KBM-7 (cell line): ENCODE data around the gene SUPT5H.

Source experiments
- DNase-seq: peaks from one replicate; pipeline ENCODE4 v3.0.0-alpha.2; 2015
- in situ Hi-C: fragments of 300-500 bp; cut with MboI; formaldehyde crosslinking; loops from 2 replicates; pipeline ENCODE4 v1.14.3; 2020; ENCODE audit warnings: low sequenced_read_pairs, low pct_unique_long_range_greater_than_20kb, mixed read lengths

SUPT5H gene

DNA sequence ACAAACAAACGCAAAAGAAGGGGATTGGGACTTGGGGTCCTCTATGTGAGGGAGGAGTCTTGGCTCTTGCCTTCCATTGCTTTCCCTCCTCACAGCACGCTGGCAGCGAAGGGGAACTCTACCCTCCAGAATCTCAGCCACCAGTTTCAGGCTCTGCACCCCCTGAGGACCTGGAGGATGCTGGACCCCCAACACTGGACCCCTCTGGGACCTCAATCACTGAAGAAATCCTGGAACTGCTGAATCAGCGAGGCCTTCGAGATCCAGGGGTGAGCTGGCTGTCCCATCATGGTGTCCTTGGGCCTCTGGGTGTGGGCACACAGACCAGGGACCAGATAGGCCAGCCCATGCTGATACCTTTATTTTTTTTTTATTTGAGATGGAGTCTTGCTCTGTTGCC is 23.4 kb upstream of the SUPT5H start:
- in situ Hi-C loops = no loop called here
- DNase-seq = no peak

DNA sequence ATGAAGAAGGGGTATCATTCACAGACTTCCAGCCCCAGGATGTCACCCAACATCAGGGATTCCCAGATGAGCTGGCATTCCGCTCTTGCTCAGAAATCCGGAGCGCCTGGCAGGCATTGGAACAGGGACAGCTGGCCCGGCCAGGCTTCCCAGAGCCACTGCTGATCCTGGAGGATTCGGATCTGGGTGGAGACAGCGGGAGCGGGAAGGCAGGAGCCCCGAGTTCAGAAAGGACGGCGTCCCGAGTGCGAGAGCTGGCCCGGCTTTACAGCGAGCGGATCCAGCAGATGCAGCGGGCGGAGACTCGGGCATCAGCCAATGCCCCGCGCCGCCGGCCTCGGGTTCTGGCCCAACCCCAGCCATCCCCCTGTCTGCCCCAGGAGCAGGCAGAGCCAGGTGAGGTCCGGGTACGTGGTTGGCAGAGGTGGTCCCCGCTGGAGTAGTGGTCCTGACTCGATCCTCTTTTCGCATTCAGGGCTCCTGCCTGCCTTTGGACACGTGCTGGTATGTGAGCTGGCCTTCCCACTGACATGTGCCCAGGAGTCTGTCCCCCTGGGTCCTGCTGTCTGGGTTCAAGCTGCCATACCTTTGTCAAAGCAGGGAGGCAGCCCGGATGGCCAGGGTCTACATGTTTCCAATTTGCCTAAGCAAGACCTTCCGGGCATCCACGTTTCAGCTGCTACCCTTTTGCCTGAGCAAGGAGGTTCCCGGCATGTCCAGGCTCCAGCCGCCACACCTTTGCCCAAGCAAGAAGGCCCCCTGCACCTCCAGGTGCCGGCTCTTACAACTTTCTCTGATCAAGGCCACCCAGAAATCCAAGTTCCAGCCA is 21.9 kb upstream of the SUPT5H start:
- in situ Hi-C loops = no loop called here
- DNase-seq = no peak

DNA sequence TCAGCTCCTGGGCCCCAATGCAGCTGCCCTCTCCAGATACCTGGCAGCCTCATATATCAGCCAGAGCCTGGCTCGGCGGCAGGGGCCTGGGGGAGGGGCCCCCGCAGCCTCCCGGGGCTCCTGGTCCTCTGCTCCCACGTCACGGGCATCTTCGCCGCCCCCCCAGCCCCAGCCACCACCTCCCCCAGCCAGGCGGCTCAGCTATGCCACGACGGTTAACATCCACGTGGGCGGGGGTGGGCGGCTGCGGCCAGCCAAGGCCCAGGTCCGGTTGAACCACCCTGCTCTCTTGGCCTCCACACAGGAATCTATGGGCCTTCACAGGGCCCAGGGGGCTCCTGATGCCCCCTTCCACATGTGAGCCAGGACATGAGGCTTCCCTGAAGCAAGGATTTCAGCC is 20.4 kb upstream of the SUPT5H start:
- in situ Hi-C loops = no loop called here
- DNase-seq = no peak

DNA sequence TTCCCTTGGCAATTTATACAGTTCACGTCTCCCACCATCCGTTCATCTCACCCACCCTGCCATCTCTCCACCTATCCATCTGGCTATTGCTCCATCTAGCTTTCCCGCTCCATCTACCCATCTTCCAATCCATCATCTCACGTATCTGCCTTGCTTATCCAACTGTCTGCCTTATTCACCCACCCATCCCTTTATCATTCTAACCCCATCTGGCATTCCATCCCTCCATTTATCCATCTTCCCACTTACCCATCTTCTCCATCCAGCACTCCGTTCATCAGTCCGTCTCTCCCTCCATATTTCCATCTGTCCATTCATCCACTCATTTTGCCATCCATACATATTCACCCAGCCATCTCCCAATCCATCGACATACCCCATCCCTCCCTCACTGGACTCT is 19.6 kb upstream of the SUPT5H start:
- DNase-seq = no peak
- in situ Hi-C loops = no loop called here

DNA sequence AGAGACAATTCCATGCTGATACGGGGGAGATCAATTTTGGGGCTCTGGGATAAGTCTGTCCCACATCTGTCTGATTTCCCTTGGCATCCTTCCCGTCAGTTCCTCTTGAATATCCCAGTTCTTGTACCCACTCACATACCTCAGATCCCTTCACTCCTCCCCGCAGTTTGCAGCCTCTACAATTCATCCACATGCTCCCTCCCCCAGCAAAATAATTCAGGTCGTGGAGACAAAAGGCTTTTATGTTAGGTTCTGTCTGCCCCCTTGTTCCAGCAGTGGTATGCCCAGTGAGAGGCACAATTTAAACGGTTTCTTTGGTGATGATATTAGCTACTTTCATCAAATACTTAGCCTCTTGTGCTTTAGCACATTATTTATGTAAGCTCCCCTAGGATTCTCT is 19.2 kb upstream of the SUPT5H start:
- no peak for DNase-seq
- in situ Hi-C loops = no loop called here

DNA sequence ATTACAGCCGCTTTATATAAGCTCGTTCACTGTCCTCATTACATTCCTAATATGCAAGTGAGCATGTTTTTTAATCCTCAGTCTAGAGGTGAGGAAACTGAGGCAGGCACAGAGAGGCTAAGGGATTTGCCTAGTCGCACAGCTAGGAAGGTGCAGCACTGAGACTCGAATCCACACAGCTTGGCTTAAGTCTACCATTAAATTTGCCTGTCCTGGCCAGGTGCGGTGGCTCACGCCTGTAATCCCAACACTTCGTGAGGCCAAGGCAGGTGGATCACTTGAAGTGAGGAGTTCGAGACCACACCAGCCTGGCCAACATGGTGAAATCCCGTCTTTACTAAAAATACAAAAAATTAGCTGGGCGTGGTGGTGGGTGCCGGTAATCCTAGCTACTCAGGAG is 17.7 kb upstream of the SUPT5H start:
- no peak for DNase-seq
- in situ Hi-C loops = no loop called here

DNA sequence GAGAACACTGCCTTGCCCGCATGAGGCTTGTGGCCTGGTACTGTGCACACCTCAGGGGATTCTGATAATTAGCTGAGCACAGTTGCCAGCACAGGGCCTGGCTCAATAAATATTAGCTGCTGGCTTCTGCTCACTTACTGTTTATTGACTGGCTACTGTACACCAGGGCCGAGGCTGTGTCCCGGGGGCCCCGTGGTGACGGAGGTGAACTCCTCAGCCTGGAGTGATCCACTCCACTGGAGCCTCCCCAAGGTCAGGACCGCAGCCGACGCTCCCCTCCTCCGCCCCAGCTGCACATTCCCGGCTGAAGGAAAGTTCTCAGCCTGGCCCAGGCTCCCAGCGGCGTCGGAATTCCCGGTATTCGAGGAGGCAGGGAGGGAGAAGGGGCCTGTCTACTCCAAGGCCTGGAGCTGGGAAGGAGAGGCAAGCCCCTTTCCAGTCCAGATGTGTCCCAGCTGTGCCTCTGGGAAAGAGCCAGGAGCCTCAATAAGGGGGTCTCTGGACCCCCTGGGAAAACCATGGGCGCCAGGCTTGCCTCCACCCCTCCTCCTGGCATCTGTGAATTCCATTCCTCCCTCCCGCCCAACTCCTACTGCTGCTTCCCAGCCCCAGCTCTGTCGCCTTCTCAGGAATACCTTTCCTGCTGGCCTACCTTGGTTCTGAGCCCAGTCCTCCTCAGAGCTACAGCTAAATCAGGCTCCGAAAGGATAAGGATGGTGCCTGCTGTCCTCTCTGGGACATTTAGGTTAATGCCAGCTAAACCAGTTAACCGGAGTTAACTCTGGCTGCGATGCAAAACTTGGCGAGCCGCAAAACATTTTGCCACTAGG is 16.9 kb upstream of the SUPT5H start:
- DNase-seq = no peak
- in situ Hi-C loops = no loop called here

DNA sequence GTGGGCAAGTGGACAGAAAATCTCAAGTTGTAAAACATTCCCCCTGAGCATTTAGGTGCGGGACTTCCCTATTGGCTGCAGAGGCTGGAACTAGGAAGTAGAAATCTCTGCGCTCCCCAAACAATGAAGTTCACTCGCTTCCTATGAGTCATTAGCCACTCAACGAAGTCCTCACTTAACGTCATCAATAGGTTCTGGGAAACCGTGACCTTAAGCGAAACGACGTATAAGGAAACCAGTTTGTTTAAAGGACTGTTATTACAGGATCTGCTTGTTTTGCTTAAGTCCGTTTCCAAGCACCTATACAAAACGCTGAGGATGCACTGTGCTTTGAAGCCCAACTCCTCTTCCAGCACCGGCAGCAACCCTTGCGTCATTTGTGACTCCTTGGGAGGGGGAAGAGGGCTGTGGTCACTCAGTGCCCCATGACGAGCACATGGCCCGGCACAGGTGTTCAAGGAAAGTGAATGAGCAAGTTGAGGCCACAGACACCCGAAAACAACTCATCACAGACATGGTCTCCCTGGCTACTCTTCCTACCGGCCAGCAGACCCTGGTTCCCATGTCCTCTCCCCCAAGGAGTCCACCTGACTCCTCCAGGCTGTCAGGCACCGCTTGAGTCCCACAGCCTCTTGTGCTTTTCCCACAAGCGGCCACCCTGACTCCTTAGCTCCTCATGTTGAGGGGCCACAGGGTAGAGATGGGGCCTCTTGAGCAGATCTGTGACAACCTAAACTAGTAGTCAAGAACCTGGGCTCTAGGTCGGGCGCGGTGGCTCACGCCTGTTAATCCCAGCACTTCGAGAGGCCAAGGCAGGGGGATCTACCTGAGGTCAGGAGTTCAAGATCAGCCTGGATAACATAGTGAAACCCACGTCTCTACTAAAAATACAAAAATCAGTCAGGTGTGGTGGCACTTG is 14.4 kb upstream of the SUPT5H start:
- DNase-seq = peak; percentile 89
- in situ Hi-C loops = no loop called here

DNA sequence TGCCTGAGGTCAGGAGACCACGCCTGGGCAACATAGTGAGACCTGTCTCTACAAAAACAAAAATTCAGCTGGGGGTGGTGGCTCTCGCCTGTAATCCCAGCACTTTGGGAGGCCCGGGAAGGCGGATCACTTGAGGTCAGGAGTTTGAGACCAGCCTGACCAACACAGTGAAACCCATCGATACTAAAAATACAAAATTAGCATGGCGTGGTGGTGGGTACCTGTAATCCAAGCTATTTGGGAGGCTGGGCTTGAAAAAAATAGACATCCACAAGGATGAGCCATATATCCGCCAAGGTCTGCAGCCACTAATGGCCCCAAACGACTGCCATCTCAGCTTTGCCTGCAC is 12.7 kb upstream of the SUPT5H start:
- in situ Hi-C loops = no loop called here
- DNase-seq = no peak

DNA sequence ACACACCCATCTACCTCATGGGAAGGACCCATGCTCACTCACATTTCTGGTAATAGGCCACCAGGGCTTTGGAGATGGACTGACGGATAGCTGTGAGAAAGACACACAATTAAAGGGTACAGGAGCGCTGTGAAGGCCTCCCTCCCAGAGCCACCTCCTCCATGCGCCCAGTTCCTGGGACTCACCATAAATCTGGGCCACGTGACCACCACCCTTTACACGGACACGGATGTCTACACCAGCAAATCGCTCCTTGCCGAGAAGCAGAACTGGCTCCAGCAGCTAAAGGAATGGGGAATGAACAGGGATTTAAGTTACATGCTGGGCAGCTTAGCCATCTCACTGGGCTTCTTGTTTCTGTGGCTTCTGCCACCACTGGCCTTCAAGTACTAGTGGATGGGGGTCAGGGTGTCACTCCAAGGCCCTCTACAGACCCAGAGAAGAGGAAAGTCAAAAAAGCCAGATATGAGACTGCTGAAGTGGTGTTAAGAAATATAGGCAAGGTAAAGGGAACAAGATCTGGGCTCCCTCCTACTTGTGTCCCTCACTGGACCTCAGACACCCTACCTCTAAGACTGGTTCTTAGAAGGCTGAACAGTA is 11.8 kb upstream of the SUPT5H start:
- in situ Hi-C loops = no loop called here
- no peak for DNase-seq

DNA sequence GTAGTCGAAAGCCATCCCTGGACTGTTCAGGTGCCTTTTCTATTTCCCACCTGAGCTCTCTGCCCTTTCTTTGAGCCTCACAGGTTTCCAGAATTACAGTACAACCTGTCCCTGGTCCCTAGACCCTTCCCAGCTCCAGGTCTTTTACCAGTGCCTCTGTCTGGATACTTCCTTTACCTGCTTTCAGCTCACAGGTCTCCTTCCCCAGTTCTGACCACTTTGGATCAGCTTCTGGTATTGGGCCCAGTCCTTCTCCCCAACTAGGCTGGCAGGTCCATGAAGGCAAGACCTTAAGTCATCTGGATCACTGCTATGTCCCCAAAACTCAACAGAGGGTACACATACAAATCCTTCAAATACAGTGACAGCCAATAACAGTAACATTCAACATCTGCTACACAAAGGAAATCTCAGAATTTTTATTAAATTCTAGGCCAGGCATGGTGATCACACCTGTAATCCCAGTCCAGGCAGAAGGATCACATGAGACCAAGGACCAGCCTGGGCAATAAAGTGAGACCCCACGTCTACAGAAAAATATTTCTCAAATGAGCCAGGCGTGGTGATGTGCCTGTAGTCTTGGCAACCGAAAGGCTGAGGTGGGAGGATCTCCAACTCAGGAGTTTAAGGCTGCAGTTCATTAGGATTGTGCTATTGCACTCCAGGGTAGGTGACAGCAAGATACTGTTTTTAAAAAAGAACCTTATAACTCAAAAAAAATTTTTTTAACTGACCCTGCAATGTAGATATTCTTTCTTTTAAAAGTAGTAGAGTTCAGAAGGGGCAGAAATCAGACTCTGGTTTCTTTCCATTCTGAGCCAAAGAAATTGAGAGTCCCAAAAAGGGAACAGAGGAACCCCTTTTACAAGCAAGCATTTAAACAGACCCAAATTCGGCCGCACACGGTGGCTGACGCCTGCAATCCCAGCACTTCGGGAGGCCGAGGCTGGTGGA is 11.0 kb upstream of the SUPT5H start:
- DNase-seq = no peak
- in situ Hi-C loops = no loop called here

DNA sequence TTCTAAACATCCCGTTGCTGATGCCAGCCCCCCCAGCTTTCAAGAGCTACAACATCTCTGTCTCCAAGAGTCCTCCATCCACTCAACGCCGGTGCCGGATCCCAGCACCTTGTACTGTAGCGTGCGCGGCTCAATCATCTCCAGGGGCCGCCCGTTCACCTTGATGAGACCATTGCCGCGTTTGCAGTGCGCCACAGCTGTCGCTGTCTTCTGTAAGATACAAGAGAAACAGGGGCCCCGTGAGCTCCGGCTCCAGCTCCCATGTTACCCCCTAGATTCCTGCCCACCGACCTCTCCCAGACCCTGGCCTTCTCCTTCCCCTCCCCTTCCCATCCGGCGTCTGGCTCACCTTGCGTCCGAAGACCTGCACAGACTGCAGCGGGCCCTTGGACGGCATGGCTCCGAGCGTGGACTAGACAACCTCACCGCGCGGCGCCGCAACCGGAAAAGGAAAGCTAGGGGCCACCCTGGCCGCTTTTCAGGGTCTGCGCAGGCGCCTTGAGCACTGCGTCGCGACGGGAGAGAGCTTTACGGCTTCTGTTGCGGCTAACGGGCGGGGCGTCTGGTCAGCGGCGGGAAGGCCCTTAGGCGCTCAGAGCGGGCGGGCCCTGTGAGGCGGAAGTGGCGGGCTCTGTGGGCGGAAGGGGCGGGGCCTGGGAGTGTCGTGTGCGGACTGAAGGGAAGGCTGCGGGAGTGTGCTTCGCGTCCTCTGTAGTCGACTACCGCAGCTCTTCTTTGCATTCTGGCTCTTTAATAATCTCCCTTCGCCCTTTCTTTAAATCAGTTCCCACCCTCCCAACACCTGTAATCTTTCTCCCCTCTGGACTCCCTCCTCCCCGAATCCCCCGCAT is 9.7 kb upstream of the SUPT5H start, which contains the start of gene RPS16:
Gene RPS16, minus strand, starts transcription at position 451 of the 851 bp plus-strand sequence. Its CDS starts 54 bp downstream, at position 397.
- in situ Hi-C loops = no loop called here

DNA sequence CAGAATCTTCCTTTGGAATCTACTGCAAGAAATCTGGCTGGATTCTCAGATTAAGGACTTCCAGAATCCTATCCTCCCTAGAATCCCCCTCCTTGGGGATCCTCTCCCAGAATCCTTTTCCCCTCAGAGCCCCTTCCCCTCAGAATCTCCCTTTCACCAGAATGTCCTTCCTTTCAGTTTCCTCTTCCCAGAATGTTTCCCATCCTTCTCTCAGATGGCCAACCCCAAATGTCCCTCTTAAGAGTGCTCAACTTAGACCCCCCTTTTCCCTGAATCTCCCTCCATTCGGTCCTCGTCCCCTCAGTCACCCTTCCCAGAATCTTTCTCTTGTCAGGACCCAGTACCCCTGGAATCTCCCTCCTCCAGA is 9.0 kb upstream of the SUPT5H start:
- in situ Hi-C loops = no loop called here
- no peak for DNase-seq

More for the DNA sequence above, 9.7 kb upstream of the SUPT5H start, which contains the start of gene RPS16:
- peak; percentile 98 for DNase-seq

DNA sequence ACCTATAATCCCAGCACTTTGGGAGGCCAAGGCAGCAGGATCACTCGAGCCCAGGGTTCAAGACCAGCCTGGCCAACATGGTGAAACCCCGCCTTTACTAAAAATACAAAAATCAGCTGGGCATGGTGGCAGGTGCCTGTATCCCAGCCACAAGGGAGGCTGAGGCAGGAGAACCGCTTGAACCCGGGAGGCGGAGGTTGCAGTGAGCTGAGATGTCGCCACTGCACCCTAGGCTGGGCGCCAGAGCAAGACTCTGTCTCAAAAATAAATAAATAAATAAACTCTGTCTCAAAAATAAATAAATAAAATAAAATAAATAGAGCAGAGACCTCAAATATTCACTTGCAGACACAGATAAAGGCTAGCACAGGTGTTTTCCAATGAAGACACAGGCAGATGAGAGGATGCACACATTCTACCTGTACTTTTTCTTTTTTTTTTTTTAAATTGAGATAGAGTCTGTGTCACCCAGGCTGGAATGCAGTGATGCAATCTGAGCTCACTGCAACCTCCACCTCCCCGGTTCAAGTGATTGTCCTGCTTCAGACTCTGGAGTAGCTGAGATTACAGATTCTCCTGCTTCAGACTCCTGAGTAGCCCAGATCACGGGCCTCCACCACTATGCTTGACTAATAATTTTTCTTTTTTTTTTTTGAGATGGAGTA is 7.0 kb upstream of the SUPT5H start:
- no peak for DNase-seq

DNA sequence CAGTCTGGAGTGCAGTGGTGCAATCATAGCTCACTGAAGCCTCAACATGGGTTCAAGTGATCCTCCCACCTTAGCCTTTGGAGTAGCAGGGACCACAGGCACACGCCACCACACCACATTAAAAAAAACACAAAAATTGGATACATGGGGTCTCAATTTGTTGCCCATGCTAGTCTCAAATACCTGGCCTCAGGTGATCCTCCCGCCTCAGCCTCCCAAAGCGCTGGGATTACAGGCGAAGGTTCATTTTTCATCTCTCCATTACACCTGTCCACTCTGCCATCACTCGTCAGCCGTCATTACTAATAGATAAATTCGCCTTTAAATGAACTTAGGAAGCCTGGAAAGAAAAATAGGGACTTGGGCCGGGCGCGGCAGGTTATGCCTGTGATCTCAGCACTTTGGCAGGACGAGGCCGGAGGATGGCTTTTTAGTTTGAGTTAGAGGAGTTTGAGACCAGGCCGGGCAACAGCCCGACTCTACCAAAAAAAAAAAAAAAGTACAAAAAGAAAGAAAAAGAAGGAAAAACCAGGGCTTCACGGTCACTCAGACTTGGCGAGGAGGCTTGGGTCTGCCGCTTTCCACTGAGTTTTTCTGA is 685 bp upstream of the SUPT5H start:
- in situ Hi-C loops = no loop called here

More for the DNA sequence above, 7.0 kb upstream of the SUPT5H start:
- in situ Hi-C loops = no loop called here

DNA sequence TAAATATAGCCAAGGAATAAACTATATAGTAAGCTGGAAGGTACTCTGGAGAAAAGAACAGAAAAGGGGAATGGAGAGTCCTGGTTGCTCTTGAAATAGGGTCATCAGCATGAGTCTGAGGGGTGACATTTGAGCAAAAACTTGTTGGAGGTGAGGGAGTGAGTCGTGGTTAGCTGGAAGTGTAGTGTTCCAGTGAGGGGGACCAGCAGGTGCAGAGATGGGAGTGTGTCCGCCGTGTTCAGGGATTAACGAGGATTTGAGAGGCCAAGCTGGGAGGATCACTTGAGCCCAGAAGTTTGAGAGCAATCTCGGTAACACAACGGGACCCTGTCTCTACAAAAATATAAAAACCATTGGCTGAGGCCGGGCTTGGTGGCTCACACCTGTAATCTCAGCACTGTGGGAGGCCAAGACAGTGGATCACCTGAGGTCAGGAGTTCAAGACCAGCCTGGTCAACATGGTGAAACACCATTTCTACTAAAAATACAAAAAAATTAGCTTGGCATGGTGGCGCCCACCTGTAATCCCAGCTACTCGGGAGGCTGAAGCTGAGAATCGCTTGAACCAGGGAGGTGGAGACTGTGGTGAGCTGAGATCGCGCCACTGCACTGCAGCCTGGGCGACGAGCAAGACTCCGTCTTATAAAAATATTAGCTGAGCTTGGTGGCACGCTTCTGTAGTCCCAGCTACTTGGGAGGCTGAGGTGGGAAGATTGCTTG is 1.1 kb downstream of the SUPT5H start:
- in situ Hi-C loops = no loop called here
- no peak for DNase-seq

More for the DNA sequence above, 685 bp upstream of the SUPT5H start:
- peak; percentile 21 for DNase-seq
